ENCODE measurements around the gene AFG1L. TPM values are rescaled to one million over a fixed set of nuclear protein-coding genes. Genes with fewer than 3 reads are reported as not detected.

The AFG1L gene
- total and polyA plus RNA-seq, 4 donors, result 2.7 to 2.8 (median 2.7) TPM

- Histone ChIP-seq H3K27ac (ENCODE audit: low read depth in 1 of 2, low read length in 2 of 2) (peak overlapping the region in 1 of 2 donors; percentile 7), H3K9ac (ENCODE audit: low read depth in 1 of 2, low read length in 2 of 2) (no peak overlapping the region), H3K4me1 (ENCODE audit: control insufficient read depth in 4 of 4, insufficient read depth in 4 of 4, low read length in 3 of 4) (peaks cover 3 to 47% (median 31%) of the 10 kb centered on the region in 4 donors), H3K4me3 (ENCODE audit: low read depth in 1 of 3, low read length in 3 of 3) (no peak overlapping the region), H3K27me3 (ENCODE audit: control insufficient read depth in 4 of 4, insufficient read depth in 4 of 4, low read length in 3 of 4) (no peaks in the 10 kb centered on the region), H3K36me3 (ENCODE audit: control insufficient read depth in 4 of 4, insufficient read depth in 3 of 4, low read depth in 1 of 4, low read length in 3 of 4) (peaks cover 0 to 17% (median 5%) of the 10 kb centered on the region in 4 donors), H3K9me3 (ENCODE audit: control insufficient read depth in 4 of 4, low read length in 3 of 4) (no peaks in the 10 kb centered on the region)
- no peak for DNase-seq (ENCODE audit: low spot score)
- no peak for TF ChIP-seq TAF1 (conservative IDR thresholded peaks at IDR 0.05)
- no peak for TF ChIP-seq FOXA1 (IDR thresholded peaks at IDR 0.05)
- TF ChIP-seq RXRA (IDR thresholded peaks at IDR 0.05), result peak in 1 of 2 donors; percentile 5
- TF ChIP-seq HNF4A (conservative IDR thresholded peaks at IDR 0.05), result peak in 1 of 2 donors; percentile 13
- TF ChIP-seq EGR1 (IDR thresholded peaks at IDR 0.05; ENCODE audit: low read depth in 2 of 2), result no peak
- 34% methylated on average over 4 of the region's 4 CpGs for WGBS
Observed at GRCh38 chr6:108574457-108575141, 279.7 kb downstream of the AFG1L start.

Small RNAs within 50 kb of the gene (small RNA-seq; reads per million reads assigned to genes)
- not detected for gene AL356121.1
- not detected for gene AL391646.1
- gene RNA5SP212, result not detected
- gene RNU6-1144P, result not detected
- gene RNU6-770P, result not detected
- not detected for gene Z98742.2

Other genes with a start within 250 kb of the AFG1L start
- gene OSTM1, start 220.3 kb upstream of the AFG1L start, total RNA-seq, result 10 to 100 TPM; 11.0 to 33.3 TPM
- gene OSTM1, start 220.3 kb upstream of the AFG1L start, polyA plus RNA-seq, result 10 to 100 TPM in 1 of 2 donors, 1 to 10 TPM in 1; 8.8 to 11.6 TPM
- gene NR2E1, start 129.0 kb upstream of the AFG1L start, total RNA-seq, result not detected
- not detected for gene NR2E1, start 129.0 kb upstream of the AFG1L start, polyA plus RNA-seq
- 100 to 1,000 TPM in 1 of 2 donors, 10 to 100 TPM in 1; 67.9 to 161 TPM for gene SNX3, start 34.0 kb upstream of the AFG1L start, total RNA-seq
- 100 to 1,000 TPM in 1 of 2 donors, 10 to 100 TPM in 1; 98.0 to 124 TPM for gene SNX3, start 34.0 kb upstream of the AFG1L start, polyA plus RNA-seq

Measured in liver (tissue), 10 donors.